Measurements from ENCODE around the gene OSBPL7.

Gene OSBPL7

DNA sequence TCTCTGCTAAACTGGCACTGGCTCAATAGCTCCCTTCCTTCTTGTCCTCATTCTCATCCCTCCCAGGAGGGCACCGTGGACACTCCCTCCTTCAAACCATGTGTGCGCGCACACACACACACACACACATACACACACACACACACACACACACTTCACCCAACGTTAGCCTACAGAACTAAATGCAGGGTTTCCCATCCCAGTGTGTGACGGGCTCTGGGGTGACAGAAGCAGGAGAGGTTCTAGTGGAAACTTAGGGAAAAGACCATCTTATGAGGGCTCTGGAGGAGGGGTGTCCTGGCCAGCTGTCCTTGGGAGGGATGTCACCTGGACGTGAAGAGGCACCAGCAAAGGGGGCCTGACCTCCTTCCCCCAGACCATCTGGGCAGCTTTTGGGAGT lies 19.7 kb downstream of the OSBPL7 start:
- Histone ChIP-seq H3K36me3 (ENCODE audit: control insufficient read depth, insufficient read depth, low read length) (no peaks in the 10 kb centered on the region), H3K27me3 (replicated peaks; ENCODE audit: control insufficient read depth, insufficient read depth, low read length) (no peaks in the 10 kb centered on the region), H3K4me3 (replicated peaks; ENCODE audit: low read depth, low read length) (no peak overlapping the region)
- no peak for DNase-seq (ENCODE audit: extremely low read depth, insufficient read length)
- TF ChIP-seq, protein P1, sequence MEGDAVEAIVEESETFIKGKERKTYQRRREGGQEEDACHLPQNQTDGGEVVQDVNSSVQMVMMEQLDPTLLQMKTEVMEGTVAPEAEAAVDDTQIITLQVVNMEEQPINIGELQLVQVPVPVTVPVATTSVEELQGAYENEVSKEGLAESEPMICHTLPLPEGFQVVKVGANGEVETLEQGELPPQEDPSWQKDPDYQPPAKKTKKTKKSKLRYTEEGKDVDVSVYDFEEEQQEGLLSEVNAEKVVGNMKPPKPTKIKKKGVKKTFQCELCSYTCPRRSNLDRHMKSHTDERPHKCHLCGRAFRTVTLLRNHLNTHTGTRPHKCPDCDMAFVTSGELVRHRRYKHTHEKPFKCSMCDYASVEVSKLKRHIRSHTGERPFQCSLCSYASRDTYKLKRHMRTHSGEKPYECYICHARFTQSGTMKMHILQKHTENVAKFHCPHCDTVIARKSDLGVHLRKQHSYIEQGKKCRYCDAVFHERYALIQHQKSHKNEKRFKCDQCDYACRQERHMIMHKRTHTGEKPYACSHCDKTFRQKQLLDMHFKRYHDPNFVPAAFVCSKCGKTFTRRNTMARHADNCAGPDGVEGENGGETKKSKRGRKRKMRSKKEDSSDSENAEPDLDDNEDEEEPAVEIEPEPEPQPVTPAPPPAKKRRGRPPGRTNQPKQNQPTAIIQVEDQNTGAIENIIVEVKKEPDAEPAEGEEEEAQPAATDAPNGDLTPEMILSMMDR (IDR thresholded peaks at IDR 0.05; ENCODE audit: insufficient read depth, low read length, poor library complexity, severe bottlenecking), result no peak

DNA sequence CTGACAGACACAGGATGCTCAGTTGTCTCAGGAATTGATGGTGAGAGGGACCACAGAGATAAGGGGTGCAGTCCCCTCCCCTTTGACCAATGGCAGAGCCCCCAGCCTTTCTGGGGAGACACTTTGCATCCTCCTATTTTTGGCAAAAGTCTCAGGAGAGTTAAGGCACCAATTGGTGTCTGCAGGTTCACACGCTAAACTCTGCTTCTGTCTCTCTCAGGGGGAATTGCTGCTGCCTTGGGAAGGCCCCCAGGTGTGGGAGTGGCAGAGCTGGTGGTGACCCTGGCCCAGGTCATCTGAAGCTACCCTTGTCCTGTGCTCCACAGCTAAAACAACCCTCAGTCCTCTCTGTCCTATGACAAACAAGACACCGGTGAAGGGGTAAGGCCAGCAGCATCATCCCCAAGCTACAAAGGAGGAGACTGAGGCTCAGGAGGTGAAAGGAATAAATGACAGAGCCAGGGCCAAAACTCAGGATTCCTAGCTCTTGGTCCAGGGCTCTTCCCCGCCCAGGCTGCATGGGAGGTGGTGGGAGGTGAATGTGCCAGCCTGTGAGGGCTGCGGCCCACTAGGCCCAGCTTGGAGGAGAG lies 20.3 kb downstream of the OSBPL7 start:
- no peaks in the 10 kb centered on the region for H3K36me3 ChIP-seq (ENCODE audit: control insufficient read depth, insufficient read depth, low read length)
- TF ChIP-seq, protein P1 (IDR thresholded peaks at IDR 0.05; ENCODE audit: insufficient read depth, low read length, poor library complexity, severe bottlenecking), result no peak
- no peaks in the 10 kb centered on the region for H3K27me3 ChIP-seq (replicated peaks; ENCODE audit: control insufficient read depth, insufficient read depth, low read length)
- H3K4me3 ChIP-seq (replicated peaks; ENCODE audit: low read depth, low read length), result no peak overlapping the region
- no peak for DNase-seq (ENCODE audit: extremely low read depth, insufficient read length)

DNA sequence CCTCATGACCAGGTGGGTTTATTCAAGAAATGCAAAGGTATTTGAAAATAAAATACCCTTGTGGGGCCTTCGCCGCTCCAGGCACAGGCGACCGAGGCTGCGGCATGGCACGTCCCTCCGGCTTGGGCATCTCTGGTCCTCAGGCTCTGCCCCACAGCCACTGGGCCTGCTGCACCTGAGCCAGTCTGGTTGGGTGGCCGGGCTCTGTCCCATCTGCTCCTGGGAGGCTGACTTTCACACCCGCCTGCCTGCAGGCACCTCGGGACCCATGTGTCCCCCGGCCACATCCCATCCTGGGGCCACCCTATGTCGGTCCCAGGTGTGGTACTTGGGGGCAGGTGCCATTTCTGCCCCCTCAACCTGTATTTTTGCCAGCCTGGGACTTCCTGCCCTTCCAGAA lies 20.9 kb downstream of the OSBPL7 start:
- H3K4me3 ChIP-seq (replicated peaks; ENCODE audit: low read depth, low read length), result no peak overlapping the region

DNA sequence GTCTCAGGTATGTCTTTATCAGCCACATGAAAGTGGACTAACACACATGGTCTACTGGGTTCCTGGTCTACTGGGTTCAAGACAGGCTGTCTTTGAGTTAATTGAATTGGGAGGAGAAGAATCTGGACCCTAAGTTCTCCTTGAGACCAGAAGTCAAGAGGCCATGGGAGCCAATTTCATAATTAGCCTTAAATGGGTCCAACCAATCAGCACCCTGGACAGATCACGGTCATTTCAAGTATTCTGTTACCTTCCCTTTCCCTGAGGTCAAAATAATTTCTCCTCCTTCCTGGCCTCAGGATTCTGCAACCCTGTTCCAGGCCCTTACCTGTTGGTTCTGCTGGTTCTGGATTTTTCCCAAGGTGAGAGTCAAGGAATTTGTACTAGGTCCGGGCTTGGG lies 23.8 kb downstream of the OSBPL7 start:
- TF ChIP-seq, protein P1 (IDR thresholded peaks at IDR 0.05; ENCODE audit: insufficient read depth, low read length, poor library complexity, severe bottlenecking), result no peak
- DNase-seq (ENCODE audit: extremely low read depth, insufficient read length), result no peak
- no peak overlapping the region for H3K4me3 ChIP-seq (replicated peaks; ENCODE audit: low read depth, low read length)
- H3K36me3 ChIP-seq (ENCODE audit: control insufficient read depth, insufficient read depth, low read length), result no peaks in the 10 kb centered on the region
- no peaks in the 10 kb centered on the region for H3K27me3 ChIP-seq (replicated peaks; ENCODE audit: control insufficient read depth, insufficient read depth, low read length)

More for the DNA sequence above, 20.9 kb downstream of the OSBPL7 start:
- no peaks in the 10 kb centered on the region for H3K36me3 ChIP-seq (ENCODE audit: control insufficient read depth, insufficient read depth, low read length)
- TF ChIP-seq, protein P1 (IDR thresholded peaks at IDR 0.05; ENCODE audit: insufficient read depth, low read length, poor library complexity, severe bottlenecking), result no peak
- H3K27me3 ChIP-seq (replicated peaks; ENCODE audit: control insufficient read depth, insufficient read depth, low read length), result no peaks in the 10 kb centered on the region
- DNase-seq (ENCODE audit: extremely low read depth, insufficient read length), result no peak

DNA sequence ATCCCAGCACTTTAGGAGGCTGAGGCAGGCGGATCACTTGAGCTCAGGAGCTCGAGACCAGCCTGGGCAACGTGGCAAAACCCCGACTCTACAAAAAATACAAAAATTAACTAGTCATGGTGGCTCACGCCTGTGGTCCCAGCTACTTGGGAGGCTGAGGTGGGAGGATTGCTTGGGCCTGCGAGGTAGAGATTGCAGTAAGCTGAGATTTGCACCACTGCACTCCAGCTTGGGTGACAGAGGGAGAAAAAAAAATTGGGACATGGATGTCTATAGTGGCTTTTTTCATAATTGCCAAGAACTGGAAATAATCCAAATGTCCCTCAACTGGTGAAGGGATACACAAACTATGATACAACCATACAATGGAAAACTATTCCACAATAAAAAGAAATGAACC lies 28.6 kb downstream of the OSBPL7 start:
- TF ChIP-seq, protein P1 (IDR thresholded peaks at IDR 0.05; ENCODE audit: insufficient read depth, low read length, poor library complexity, severe bottlenecking), result no peak
- H3K36me3 ChIP-seq (ENCODE audit: control insufficient read depth, insufficient read depth, low read length), result no peaks in the 10 kb centered on the region
- no peak overlapping the region for H3K4me3 ChIP-seq (replicated peaks; ENCODE audit: low read depth, low read length)
- no peaks in the 10 kb centered on the region; the same call in 1 of the 2 replicates for H3K27me3 ChIP-seq (replicated peaks; ENCODE audit: control insufficient read depth, insufficient read depth, low read length)
- DNase-seq (ENCODE audit: extremely low read depth, insufficient read length), result no peak

DNA sequence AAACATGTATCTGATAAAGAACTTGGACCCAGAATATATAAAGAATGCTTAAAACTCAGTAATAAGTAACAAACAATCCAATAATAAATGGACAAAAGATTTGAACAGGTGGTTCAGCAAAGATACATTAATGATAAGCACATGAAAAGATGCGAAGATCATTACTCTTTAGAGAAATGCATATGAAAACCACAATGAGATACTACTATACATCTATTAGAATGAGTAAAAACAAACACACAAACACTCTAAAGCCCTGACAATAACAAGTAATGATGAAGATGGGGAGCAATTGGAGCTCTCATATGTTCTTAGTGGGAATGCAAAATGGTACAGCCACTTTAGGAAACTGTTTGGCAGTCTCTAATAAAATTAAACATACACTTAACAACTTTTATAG lies 29.1 kb downstream of the OSBPL7 start:
- Histone ChIP-seq H3K36me3 (ENCODE audit: control insufficient read depth, insufficient read depth, low read length) (no peaks in the 10 kb centered on the region), H3K4me3 (replicated peaks; ENCODE audit: low read depth, low read length) (no peak overlapping the region), H3K27me3 (replicated peaks; ENCODE audit: control insufficient read depth, insufficient read depth, low read length) (no peaks in the 10 kb centered on the region; the same call in 1 of the 2 replicates)
- DNase-seq (ENCODE audit: extremely low read depth, insufficient read length), result no peak
- TF ChIP-seq, protein P1 (IDR thresholded peaks at IDR 0.05; ENCODE audit: insufficient read depth, low read length, poor library complexity, severe bottlenecking), result no peak

Measured in GM06990 (cell line).